HFF-Myc (cell line): ENCODE measurements around the gene BRI3BP.

Experiments used
- DNase-seq: peaks from one replicate; pipeline ENCODE4 v3.0.0-alpha.2; 2011; ENCODE audit warnings: low read depth; ENCODE audit errors: extremely low read depth
- H3K4me3 ChIP-seq: replicated peaks from 2 replicates; pipeline ENCODE4 v1.5.1; 2011; ENCODE audit warnings: low read depth, mild to moderate bottlenecking, control low read depth, low read length
- CTCF ChIP-seq: IDR thresholded peaks from 2 replicates; pipeline ENCODE4 v1.5.1; 2012; ENCODE audit warnings: mild to moderate bottlenecking, low read depth, low read length, control low read depth; ENCODE audit errors: missing control alignments

BRI3BP gene

DNA sequence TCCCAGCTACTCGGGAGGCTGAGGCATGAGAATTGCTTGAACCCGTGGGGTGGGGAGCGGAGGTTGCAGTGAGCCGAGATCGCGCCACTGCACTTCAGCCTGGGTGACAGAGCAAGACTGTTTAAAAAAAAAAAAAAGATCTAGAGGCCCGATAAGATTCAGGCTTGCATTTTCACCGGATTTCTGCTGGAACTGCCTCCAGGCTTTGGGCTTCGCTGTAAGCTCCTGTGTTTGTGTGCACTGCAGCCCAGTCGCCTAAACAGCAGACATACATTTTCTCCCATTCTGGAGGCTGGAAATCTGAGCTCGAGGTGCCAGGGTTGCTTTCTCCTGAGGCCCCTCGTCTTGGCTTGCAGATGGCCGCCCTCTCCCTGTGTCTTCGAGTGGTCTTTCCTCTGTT, 12.2 kb downstream of the BRI3BP start:
- no peak for DNase-seq
- no peak overlapping the region for H3K4me3 ChIP-seq
- TF ChIP-seq CTCF: no peak

- no peak for TF ChIP-seq CTCF
- DNase-seq: no peak
- no peak overlapping the region for H3K4me3 ChIP-seq
Measured at GRCh38 chr12:125006365-125006764, 12.9 kb downstream of the BRI3BP start.

DNA sequence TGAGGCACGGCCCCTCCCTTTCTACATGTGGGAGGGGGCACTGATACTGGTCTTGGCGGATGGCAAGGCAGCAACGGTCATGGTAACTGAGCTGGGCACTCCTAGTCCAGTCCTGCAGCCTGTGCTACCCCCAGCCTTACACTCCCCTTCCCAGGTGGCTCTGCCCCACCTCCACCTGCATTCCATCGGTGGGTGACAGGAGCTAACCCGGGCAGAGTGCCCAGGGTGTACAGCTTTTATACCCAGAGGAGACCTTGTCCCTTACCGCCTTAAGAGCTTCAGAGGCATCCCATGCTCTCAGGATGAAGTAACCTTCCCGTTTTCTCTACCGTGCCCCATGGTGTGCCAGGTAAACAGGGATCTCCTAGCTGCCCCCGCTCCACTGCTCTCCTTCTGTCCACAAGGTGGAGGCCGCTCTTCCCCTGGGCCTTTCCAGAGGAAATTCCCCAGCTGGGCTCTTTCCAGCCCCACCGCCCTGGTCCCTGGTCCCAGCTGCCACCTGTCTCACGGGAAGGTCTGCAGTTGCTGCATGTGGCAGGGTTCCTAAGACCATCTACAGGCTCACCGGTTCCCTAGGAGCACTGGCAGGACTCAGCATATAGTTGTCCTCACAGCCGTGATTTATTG, 20.5 kb downstream of the BRI3BP start:
- no peak overlapping the region for H3K4me3 ChIP-seq
- no peak for DNase-seq
- TF ChIP-seq CTCF: no peak

DNA sequence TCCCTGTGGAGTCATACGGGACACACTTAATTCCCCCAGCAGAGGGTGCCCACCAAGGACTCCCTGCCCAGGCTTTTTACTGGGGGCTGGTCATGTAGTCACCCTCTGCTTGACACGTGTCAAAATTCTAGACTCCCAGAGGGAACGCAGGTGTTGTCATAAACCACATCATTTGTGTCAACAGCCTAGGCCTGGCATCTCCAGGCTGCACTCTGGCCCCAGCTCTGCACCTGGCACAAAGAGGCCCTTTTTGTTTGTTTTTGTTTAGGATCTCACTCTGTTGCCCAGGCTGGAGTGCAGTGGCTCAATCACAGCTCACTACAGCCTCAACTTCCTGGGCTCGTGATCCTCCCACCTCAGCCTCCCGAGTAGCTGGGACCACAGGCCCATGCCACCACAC, 21.1 kb downstream of the BRI3BP start:
- no peak for TF ChIP-seq CTCF
- no peak for DNase-seq
- no peak overlapping the region for H3K4me3 ChIP-seq

- H3K4me3 ChIP-seq: no peak overlapping the region
- TF ChIP-seq CTCF: no peak
- DNase-seq: no peak
Measured at GRCh38 chr12:125015680-125016310, 22.4 kb downstream of the BRI3BP start.

- no peak for TF ChIP-seq CTCF
- H3K4me3 ChIP-seq: no peak overlapping the region
- DNase-seq: no peak
Measured at GRCh38 chr12:125017801-125018200, 24.4 kb downstream of the BRI3BP start.
